ENCODE data around the gene NOXRED1.

NOXRED1 gene

DNA sequence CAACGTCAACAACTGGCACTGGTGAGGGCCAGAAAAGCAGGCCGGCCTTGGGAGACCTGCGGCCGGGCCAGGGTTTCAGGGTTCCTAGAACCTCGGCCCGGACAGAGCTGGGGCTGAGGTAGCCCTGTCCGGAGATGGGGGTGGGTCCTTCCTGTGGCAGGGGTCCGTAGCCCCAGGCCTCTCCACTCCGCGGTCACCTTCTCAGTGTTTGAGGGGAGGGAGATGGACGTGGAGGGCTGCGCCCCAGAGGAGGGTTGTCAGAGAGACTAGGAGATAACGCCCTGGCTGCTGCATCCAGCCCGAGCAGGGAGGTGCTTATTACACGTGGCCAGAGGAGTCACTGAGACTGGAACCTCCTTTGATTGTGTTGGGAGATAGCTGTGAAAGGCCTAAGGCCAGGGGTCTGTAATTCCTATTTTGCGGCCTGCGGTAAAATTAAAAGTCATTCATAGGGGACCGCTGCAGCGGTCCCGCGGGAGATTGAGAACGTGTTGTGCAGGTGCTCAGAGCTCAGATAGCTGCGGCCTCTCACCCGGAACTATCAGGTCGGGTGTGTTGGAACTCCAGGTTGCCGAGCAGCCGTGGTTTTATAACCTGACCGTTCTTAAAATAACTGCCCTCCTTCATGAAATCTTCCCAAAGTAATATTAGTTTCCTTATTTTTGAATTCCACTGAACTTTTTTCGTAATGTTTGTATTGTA lies 35.1 kb upstream of the NOXRED1 start:
- Histone ChIP-seq H3K9me3 (no peaks in the 10 kb centered on the region), H3K27me3 (no peaks in the 10 kb centered on the region), H3K4me3 (ENCODE audit: low read depth, low read length) (peak overlapping the region; percentile 95), H3K4me1 (0 out of 2 replicates have a peak, but pooled peaks cover 2% of the 10 kb centered on the region), H3K36me3 (peaks cover 41% of the 10 kb centered on the region)
- DNase-seq, result peak; percentile 70
- TF ChIP-seq, protein P1, sequence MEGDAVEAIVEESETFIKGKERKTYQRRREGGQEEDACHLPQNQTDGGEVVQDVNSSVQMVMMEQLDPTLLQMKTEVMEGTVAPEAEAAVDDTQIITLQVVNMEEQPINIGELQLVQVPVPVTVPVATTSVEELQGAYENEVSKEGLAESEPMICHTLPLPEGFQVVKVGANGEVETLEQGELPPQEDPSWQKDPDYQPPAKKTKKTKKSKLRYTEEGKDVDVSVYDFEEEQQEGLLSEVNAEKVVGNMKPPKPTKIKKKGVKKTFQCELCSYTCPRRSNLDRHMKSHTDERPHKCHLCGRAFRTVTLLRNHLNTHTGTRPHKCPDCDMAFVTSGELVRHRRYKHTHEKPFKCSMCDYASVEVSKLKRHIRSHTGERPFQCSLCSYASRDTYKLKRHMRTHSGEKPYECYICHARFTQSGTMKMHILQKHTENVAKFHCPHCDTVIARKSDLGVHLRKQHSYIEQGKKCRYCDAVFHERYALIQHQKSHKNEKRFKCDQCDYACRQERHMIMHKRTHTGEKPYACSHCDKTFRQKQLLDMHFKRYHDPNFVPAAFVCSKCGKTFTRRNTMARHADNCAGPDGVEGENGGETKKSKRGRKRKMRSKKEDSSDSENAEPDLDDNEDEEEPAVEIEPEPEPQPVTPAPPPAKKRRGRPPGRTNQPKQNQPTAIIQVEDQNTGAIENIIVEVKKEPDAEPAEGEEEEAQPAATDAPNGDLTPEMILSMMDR (IDR thresholded peaks at IDR 0.05; ENCODE audit: low read depth, low read length), result no peak

DNA sequence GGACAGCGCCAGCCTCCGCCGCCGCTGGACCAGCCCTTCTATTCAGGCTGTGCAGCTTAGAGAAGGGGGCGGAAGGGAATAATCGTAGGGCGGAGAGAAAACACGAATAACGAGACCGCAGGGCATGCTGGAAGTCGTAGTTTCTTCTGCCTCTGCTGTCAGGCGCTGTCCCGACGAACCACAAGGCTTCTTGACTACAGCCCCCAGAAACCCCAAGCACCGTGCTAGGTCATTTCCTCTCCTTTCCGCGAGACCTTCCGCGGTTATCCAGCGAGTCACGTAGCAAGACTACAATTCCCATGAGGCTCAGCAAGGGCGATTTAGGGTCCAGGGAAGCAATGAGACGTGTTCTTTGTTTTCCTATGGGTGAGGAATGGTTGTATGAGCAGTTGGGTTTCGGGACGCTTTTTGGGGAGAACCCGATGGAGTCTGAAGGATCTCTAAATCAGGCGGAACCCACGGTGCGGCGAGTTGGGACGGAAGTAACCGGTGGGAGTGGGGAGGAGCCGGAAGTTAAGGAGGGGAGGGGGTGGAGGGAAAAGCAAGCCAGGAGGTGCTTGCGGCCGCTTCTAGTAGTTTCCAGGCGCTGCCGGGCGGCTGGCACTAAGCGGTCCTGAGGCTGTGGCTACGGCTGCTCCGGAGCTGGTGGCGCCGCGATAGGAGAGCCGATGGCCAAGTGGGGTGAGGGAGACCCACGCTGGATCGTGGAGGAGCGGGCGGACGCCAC lies 34.4 kb upstream of the NOXRED1 start, which contains the start of the genes AHSA1 and VIPAS39:
TSS of gene AHSA1 (plus strand) at position 572 of the 727 bp plus-strand sequence. CDS start at position 669, 97 bp downstream.
TSS of gene VIPAS39 (minus strand) at position 80 of the 727 bp plus-strand sequence. CDS start 3,499 bp downstream, outside the sequence.
- peak within 1 kb of the TSS; percentile 95 for H3K4me3 ChIP-seq (ENCODE audit: low read depth, low read length)

DNA sequence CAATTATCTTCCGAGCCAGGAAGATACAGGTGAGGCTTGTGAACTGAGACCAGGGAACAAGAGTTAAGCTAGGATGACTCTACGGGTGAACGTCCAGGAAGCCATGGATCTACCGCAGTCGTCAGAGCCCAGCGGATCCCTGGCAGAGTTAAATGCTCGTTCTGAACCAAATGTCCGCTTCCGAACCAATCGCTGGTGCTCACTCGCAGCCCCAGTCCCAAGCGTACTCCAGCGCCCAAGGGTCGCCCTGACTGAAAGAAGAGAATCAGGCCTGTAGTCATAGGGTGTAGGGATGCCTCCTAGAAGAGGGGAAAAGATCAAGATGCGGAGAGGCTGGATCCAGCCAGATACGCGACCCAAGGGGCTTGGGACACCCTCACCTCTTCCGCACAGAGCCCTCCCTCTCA lies 33.8 kb upstream of the NOXRED1 start:
- Histone ChIP-seq H3K36me3 (peaks cover 29% of the 10 kb centered on the region), H3K4me1 (0 out of 2 replicates have a peak, but pooled peaks cover 2% of the 10 kb centered on the region), H3K27me3 (no peaks in the 10 kb centered on the region), H3K9me3 (no peaks in the 10 kb centered on the region), H3K4me3 (ENCODE audit: low read depth, low read length) (peak overlapping the region; percentile 95)
- DNase-seq, result no peak
- TF ChIP-seq, protein P1 (IDR thresholded peaks at IDR 0.05; ENCODE audit: low read depth, low read length), result no peak

More for the DNA sequence above, 34.4 kb upstream of the NOXRED1 start, which contains the start of the genes AHSA1 and VIPAS39:
- no peaks in the 10 kb centered on the region for H3K27me3 ChIP-seq
- H3K4me1 ChIP-seq, result 0 out of 2 replicates have a peak, but pooled peaks cover 2% of the 10 kb centered on the region
- peak; percentile 97 for DNase-seq
- H3K36me3 ChIP-seq, result peaks cover 34% of the 10 kb centered on the region
- TF ChIP-seq, protein P1 (IDR thresholded peaks at IDR 0.05; ENCODE audit: low read depth, low read length), result no peak
- H3K9me3 ChIP-seq, result no peaks in the 10 kb centered on the region

DNA sequence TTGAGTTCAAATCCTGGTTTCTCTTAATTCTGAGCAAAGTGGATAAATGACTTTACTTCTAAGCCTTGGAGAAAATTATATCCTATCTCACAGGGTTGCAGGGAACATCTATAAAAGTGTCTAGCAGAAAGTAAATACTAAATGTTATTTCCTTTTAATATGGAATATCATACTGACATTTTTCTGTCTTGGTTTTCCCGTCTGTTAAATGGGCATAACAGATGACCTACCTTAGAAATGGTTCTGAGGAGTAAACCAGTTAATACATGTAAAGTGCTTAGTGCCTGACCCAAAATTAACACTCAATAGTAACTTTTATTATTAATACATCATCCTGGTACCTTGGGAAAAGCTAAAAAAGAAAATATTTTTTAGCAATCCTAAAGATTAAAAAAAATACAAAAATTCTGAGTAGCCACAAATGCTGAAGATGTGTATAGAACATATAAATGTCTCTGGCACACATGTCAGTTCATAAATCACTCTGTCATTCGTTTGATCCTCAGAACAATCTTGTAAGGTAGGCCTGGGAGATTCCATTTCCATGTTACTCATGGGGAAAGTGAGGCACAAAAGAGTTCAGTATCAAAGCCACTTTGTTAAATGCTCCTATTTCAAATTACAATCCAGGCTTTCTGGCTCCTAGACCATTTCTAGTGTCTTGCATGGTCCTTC lies 32.8 kb upstream of the NOXRED1 start:
- Histone ChIP-seq H3K4me1 (0 out of 2 replicates have a peak, but pooled peaks cover 2% of the 10 kb centered on the region), H3K27me3 (no peaks in the 10 kb centered on the region), H3K4me3 (ENCODE audit: low read depth, low read length) (peak overlapping the region; percentile 95; the same call in 1 of the 2 replicates), H3K36me3 (peaks cover 20% of the 10 kb centered on the region), H3K9me3 (no peaks in the 10 kb centered on the region)
- no peak for DNase-seq
- TF ChIP-seq, protein P1 (IDR thresholded peaks at IDR 0.05; ENCODE audit: low read depth, low read length), result no peak

DNA sequence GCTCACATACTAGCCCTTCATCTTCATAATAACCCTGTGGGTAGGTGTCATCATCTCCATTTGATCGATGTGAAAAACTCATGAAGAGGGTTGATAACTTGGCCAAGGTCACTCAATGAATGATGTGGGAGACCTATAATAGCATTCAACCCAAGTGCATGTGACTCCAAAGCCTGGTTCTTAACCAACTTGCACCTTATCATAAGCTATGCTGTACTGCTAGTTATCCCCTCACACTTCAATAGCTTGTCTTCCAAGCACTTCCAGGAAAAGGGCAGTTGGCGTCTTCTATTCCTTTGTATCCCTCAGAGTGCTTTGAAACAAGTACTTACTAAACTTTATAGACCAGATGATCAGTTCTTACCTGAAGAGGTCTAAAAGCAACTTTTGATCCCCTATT lies 18.9 kb upstream of the NOXRED1 start:
- Histone ChIP-seq H3K9me3 (no peaks in the 10 kb centered on the region), H3K4me1 (no peaks in the 10 kb centered on the region), H3K36me3 (peaks cover 12% of the 10 kb centered on the region), H3K4me3 (ENCODE audit: low read depth, low read length) (no peak overlapping the region), H3K27me3 (no peaks in the 10 kb centered on the region)
- no peak for DNase-seq
- TF ChIP-seq, protein P1 (IDR thresholded peaks at IDR 0.05; ENCODE audit: low read depth, low read length), result no peak
